Type B pancreatic cell (in vitro differentiated cells): Measurements from ENCODE around the gene SPOP. TPM values are rescaled to one million over a fixed set of nuclear protein-coding genes. Genes with fewer than 3 reads are reported as not detected.

ENCODE experiments used
- DNase-seq: peaks from one replicate; pipeline ENCODE4 v3.0.0; 2021; ENCODE audit warnings: mixed read lengths; ENCODE audit not compliant: unreplicated experiment; ENCODE audit errors: extremely low spot score
- H3K27ac Mint-ChIP-seq: 2 replicates; pipeline ENCODE4 v1.8.0; 2021; ENCODE audit warnings: mild to moderate bottlenecking, mixed read lengths
- H3K27me3 Mint-ChIP-seq: 2 replicates; pipeline ENCODE4 v1.8.0; 2021; ENCODE audit warnings: mixed read lengths
- H3K36me3 Mint-ChIP-seq: 2 replicates; pipeline ENCODE4 v1.8.0; 2021; ENCODE audit warnings: mixed read lengths
- H3K4me1 Mint-ChIP-seq: one replicate; pipeline ENCODE4 v1.8.0; 2021; ENCODE audit warnings: mixed read lengths; ENCODE audit not compliant: unreplicated experiment
- H3K4me3 Mint-ChIP-seq: 2 replicates; pipeline ENCODE4 v1.8.0; 2021; ENCODE audit warnings: mild to moderate bottlenecking, mixed read lengths
- H3K9me3 Mint-ChIP-seq: 2 replicates; pipeline ENCODE4 v1.8.0; 2021; ENCODE audit warnings: mixed read lengths
- total RNA-seq: library from RNA; stranded (reverse); gene quantifications from 2 replicates; pipeline ENCODE4 v1.2.1, GENCODE V29; 2021; ENCODE audit warnings: low replicate concordance
- TF ChIP-seq, protein P1 (sequence below): fragments of 200-600 bp; sonication (generic); conservative IDR thresholded peaks from 2 replicates; pipeline ENCODE4 v1.5.0; 2021; ENCODE audit warnings: antibody characterized with exemption, mild to moderate bottlenecking

SPOP gene
- total RNA-seq, 1 donor from 2014 or later: 67.7 TPM

DNA sequence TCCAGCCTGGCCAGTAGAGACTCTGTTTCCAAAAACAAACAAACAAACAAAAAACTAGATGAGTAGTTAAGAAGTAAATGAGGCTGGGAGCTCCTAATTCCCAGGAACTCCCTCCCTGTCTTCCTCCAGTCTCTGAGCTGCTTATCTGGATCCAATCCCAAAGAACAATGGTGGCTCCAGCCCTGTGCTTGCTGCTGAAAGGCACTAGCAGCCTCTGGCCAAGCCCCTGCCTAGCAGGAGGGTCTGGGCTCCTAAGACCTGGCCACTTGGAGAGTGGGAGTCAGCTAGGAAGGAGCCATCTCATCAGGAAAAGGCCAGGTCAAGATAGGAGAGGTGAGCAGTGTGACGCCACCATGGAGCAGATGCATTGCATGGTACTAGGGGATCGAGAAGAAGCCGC is 44.2 kb upstream of the SPOP start:
- Mint-ChIP-seq H3K27ac (no peak overlapping the region), H3K4me3 (no peak overlapping the region), H3K9me3 (no peaks in the 10 kb centered on the region), H3K36me3 (peaks cover 13% of the 10 kb centered on the region), H3K4me1 (no peaks in the 10 kb centered on the region), H3K27me3 (no peaks in the 10 kb centered on the region)
- no peak for DNase-seq
- TF ChIP-seq, protein P1, sequence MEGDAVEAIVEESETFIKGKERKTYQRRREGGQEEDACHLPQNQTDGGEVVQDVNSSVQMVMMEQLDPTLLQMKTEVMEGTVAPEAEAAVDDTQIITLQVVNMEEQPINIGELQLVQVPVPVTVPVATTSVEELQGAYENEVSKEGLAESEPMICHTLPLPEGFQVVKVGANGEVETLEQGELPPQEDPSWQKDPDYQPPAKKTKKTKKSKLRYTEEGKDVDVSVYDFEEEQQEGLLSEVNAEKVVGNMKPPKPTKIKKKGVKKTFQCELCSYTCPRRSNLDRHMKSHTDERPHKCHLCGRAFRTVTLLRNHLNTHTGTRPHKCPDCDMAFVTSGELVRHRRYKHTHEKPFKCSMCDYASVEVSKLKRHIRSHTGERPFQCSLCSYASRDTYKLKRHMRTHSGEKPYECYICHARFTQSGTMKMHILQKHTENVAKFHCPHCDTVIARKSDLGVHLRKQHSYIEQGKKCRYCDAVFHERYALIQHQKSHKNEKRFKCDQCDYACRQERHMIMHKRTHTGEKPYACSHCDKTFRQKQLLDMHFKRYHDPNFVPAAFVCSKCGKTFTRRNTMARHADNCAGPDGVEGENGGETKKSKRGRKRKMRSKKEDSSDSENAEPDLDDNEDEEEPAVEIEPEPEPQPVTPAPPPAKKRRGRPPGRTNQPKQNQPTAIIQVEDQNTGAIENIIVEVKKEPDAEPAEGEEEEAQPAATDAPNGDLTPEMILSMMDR: no peak

DNA sequence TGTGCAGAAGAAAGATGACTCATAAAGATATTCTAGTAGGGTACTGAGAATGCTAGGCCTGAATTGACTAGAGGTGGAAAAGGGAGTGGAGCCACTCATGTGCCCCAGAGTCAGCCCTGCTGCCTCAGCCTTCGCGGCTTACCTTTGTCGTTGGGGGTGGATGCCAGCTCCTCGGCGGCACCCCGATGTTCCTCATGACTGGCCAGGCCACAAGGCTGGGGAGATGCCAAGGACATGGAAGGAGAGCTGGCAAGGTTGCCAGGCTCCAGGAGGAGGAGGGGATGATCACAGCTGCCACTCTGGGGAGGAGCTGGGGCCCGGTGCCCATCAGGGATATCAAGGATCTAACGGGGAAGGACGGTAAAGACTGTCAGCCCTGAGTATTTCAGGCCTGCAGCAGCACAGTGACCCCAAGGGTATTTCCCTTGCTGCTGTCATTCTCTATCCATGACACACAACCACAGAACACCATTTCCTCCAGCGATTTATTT is 39.5 kb upstream of the SPOP start:
- Mint-ChIP-seq H3K27me3 (no peaks in the 10 kb centered on the region), H3K4me3 (no peak overlapping the region), H3K4me1 (no peaks in the 10 kb centered on the region), H3K27ac (no peak overlapping the region), H3K36me3 (peaks cover 7% of the 10 kb centered on the region), H3K9me3 (no peaks in the 10 kb centered on the region)
- DNase-seq: no peak
- TF ChIP-seq, protein P1: no peak

DNA sequence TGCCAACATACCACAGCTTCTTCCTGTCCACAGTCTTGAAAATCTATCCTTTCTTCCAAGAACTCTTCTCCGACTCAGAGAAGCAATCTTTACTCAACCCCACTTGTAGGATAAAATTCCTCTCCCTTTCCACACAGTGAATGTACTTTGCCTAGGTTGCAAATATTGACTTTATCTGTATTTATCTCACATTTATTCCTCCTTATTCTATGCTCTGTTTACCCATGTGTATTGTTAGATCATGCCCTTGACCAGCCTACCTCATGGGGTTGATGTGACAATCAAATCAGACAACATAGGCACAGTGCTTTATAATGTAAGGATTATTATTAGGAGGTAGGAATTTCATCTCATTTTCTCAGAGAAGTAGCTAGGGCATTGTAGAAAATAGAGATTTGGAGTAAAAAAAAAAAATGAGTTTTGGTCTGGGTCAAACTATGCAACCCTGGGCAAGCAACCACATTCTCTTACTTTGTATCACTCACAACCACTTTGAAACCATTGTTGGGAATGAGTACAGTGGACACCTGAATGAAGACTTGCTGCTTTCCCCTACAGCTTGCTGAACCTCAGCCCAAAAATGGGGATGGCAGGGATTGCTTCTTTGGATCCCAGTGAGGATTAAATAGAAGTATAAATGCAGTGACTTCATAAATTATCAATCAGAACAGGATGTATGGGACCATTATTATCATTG is 38.9 kb upstream of the SPOP start:
- H3K4me1 Mint-ChIP-seq: no peaks in the 10 kb centered on the region
- peaks cover 7% of the 10 kb centered on the region for H3K36me3 Mint-ChIP-seq
- H3K27me3 Mint-ChIP-seq: no peaks in the 10 kb centered on the region
- H3K27ac Mint-ChIP-seq: no peak overlapping the region
- H3K9me3 Mint-ChIP-seq: no peaks in the 10 kb centered on the region
- TF ChIP-seq, protein P1: no peak
- H3K4me3 Mint-ChIP-seq: no peak overlapping the region
- no peak for DNase-seq

DNA sequence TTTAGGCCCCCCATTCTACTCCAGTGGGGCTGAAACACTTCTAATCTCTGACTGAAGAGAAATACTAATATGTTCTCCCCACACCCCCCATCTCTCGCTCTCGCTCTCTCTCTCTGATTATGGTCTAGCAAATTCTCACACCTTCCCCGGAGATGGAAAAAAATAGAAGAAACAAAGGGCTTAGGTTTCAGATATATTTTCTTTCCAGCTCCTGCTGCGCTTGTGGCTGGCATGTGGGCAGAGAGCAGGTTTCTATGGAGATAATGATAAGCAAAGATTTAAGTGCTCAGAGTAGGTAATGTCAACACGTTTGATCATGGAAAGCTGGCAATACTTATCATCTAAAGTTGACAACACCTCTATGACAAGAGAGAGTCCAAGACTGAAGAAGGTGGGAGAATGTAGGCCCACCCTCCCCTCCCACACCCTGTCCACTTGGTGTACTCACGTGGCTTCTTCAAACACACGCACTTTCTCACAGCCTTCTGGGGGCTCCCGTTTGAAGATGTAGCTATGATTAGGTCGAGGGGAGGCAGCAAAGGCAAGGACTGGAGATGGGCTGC is 37.9 kb upstream of the SPOP start:
- H3K4me1 Mint-ChIP-seq: no peaks in the 10 kb centered on the region

DNA sequence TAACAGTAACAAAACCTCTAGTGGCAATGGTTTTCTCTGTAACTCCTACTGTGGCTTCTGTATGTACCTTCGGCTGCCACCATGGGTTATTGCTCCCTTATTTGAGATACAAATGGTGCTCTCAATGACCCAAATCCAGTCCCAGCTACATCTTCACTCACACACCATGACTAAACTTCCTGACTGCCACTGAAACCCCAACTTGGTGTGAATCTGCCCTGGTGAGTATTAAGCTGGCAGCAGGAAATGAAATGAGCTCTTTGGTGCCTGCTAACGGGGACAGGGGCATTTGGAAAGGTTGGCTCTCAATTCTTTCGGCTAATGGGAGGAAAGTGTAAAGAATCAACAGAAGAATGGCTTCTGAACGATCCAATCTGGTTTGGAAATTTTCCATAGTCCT is 37.3 kb upstream of the SPOP start:
- Mint-ChIP-seq H3K9me3 (no peaks in the 10 kb centered on the region), H3K27ac (peak overlapping the region; percentile 48), H3K4me3 (no peak overlapping the region), H3K4me1 (no peaks in the 10 kb centered on the region), H3K27me3 (no peaks in the 10 kb centered on the region), H3K36me3 (peaks cover 4% of the 10 kb centered on the region)
- TF ChIP-seq, protein P1: no peak
- no peak for DNase-seq

More for the DNA sequence above, 37.9 kb upstream of the SPOP start:
- DNase-seq: no peak
- Mint-ChIP-seq H3K9me3 (no peaks in the 10 kb centered on the region), H3K27ac (peak overlapping the region; percentile 48), H3K27me3 (no peaks in the 10 kb centered on the region), H3K4me3 (no peak overlapping the region), H3K36me3 (peaks cover 4% of the 10 kb centered on the region)
- TF ChIP-seq, protein P1: no peak
